Measurements from ENCODE around the gene MTTP.

DNA sequence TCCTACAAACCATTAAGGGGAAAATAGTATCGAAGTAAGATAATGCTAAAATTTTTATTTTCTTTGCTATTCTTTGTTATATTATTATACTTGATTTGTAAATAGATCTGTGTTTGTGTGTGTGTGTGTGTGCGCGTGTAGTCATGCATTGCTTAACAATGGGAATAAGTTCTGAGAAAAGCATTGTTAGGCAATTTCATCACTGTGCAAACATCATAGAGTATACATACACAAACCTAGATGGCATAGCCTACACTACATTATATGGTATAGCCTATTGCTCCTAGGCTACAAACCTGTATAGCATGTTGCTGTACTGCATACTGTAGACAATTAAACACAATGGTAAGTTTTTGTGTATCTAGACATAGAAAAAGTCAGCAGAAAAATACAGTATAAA is 17.1 kb downstream of the MTTP start:
- TF ChIP-seq, protein P1, sequence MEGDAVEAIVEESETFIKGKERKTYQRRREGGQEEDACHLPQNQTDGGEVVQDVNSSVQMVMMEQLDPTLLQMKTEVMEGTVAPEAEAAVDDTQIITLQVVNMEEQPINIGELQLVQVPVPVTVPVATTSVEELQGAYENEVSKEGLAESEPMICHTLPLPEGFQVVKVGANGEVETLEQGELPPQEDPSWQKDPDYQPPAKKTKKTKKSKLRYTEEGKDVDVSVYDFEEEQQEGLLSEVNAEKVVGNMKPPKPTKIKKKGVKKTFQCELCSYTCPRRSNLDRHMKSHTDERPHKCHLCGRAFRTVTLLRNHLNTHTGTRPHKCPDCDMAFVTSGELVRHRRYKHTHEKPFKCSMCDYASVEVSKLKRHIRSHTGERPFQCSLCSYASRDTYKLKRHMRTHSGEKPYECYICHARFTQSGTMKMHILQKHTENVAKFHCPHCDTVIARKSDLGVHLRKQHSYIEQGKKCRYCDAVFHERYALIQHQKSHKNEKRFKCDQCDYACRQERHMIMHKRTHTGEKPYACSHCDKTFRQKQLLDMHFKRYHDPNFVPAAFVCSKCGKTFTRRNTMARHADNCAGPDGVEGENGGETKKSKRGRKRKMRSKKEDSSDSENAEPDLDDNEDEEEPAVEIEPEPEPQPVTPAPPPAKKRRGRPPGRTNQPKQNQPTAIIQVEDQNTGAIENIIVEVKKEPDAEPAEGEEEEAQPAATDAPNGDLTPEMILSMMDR (conservative IDR thresholded peaks at IDR 0.05) = no peak
- no peak for TF ChIP-seq EZH2 (IDR thresholded peaks at IDR 0.05; ENCODE audit: low read depth)

Data from PC-9 (cell line).